Hippocampal formation (tissue), 2 donors: Measurements from ENCODE around the gene SRPX.

ENCODE experiments used
- DNase-seq, 2 donors: peaks; one replicate each; lab custom pipeline; 2025; lab: John Stamatoyannopoulos, UW

Gene SRPX

GRCh38 chrX:38211891-38212635 lies 8.6 kb downstream of the SRPX start:
- DNase-seq, result no peak

GRCh38 chrX:38206542-38206941 lies 14.1 kb downstream of the SRPX start:
- DNase-seq, result peak in 1 of 2 donors; percentile 13

- no peak for DNase-seq
These were observed 14.6 kb downstream of the SRPX start for GRCh38 chrX:38206036-38206435.

- no peak for DNase-seq
These were observed 15.6 kb downstream of the SRPX start for GRCh38 chrX:38205039-38205438.

- DNase-seq, result peak in 1 of 2 donors; percentile 8
These were observed 28.5 kb downstream of the SRPX start for GRCh38 chrX:38192007-38192810.

- DNase-seq, result no peak
These were observed 31.0 kb downstream of the SRPX start for GRCh38 chrX:38189431-38190250.

- no peak for DNase-seq
These were observed 37.1 kb downstream of the SRPX start for GRCh38 chrX:38183596-38183995.

GRCh38 chrX:38181357-38181756 lies 39.3 kb downstream of the SRPX start:
- no peak for DNase-seq

GRCh38 chrX:38178396-38178795 lies 42.3 kb downstream of the SRPX start:
- no peak for DNase-seq

- DNase-seq, result no peak
These were observed 45.5 kb downstream of the SRPX start for GRCh38 chrX:38175139-38175538.

- DNase-seq, result no peak
These were observed 48.1 kb downstream of the SRPX start for GRCh38 chrX:38172596-38172995.

GRCh38 chrX:38170556-38170955 lies 50.1 kb downstream of the SRPX start:
- no peak for DNase-seq

- no peak for DNase-seq
These were observed 54.1 kb downstream of the SRPX start for GRCh38 chrX:38166478-38167083.

- no peak for DNase-seq
These were observed 55.6 kb downstream of the SRPX start for GRCh38 chrX:38165023-38165422.

GRCh38 chrX:38163193-38163592 lies 57.5 kb downstream of the SRPX start:
- no peak for DNase-seq

- no peak for DNase-seq
These were observed 63.8 kb downstream of the SRPX start for GRCh38 chrX:38156838-38157237.

GRCh38 chrX:38154818-38155217 lies 65.9 kb downstream of the SRPX start:
- no peak for DNase-seq

- DNase-seq, result no peak
These were observed 66.3 kb downstream of the SRPX start for GRCh38 chrX:38154340-38154739.

- DNase-seq, result no peak
These were observed 69.2 kb downstream of the SRPX start for GRCh38 chrX:38151441-38151840.

GRCh38 chrX:38150993-38151392 lies 69.7 kb downstream of the SRPX start:
- DNase-seq, result no peak

GRCh38 chrX:38149016-38149415 lies 71.7 kb downstream of the SRPX start:
- DNase-seq, result no peak

- DNase-seq, result no peak
These were observed 78.1 kb downstream of the SRPX start for GRCh38 chrX:38142610-38143009.
